Ovary (tissue), 9 donors: ENCODE measurements around the gene MTA1. TPM values are rescaled to one million over a fixed set of nuclear protein-coding genes. Genes with fewer than 3 reads are reported as not detected.

Experiments used
- DNase-seq, 5 donors: peaks; one replicate each; pipeline ENCODE4 v3.0.0-alpha.2; 2019 to 2020
- H3K27ac ChIP-seq, 2 donors: fragments of 200-600 bp; one replicate each; pipeline versions ENCODE4 v1.5.1 to v1.8.0; 2019 to 2022
- H3K27me3 ChIP-seq: fragments of 200-600 bp; one replicate; pipeline ENCODE4 v1.8.0; 2022
- H3K36me3 ChIP-seq: fragments of 200-600 bp; sonication (generic); one replicate; pipeline ENCODE4 v1.5.1; 2019
- H3K4me1 ChIP-seq: one replicate; pipeline ENCODE4 v1.8.1; 2013; ENCODE audit warnings: mild to moderate bottlenecking, moderate library complexity; ENCODE audit not compliant: insufficient read depth
- H3K4me3 ChIP-seq: fragments of 200-600 bp; sonication (generic); one replicate; pipeline ENCODE4 v1.5.1; 2017
- H3K9me3 ChIP-seq, 2 donors: fragments of 200-600 bp in 1 of 2; sonication (generic) in 1 of 2; one replicate each; pipeline versions ENCODE4 v1.5.1 to v1.8.1; 2013 to 2019; ENCODE audit warnings: mild to moderate bottlenecking in 1 of 2, moderate library complexity in 1 of 2
- CTCF ChIP-seq, 3 donors: fragments of 450-650 bp in 2 of 3; fragments of 200-600 bp in 1 of 3; IDR thresholded peaks; one replicate each; pipeline versions ENCODE4 v1.5.1 to v1.8.0; 2016 to 2022; ENCODE audit warnings: antibody characterized with exemption in 3 of 3, mild to moderate bottlenecking in 1 of 3
- EP300 ChIP-seq: sonication (generic); formaldehyde crosslinking; IDR thresholded peaks from one replicate; pipeline ENCODE4 v1.6.1; 2017; ENCODE audit warnings: antibody characterized with exemption
- POLR2A ChIP-seq: fragments of 450-650 bp; IDR thresholded peaks from one replicate; pipeline ENCODE4 v1.6.1; 2017; ENCODE audit warnings: antibody characterized with exemption, mild to moderate bottlenecking, moderate library complexity
- WGBS, 3 donors: extraction: QIAGEN DNeasy Blood & Tissue Kit in 1 of 3; methylation state at CpG; one replicate each; pipeline versions ENCODE4 v1.1.5 to v1.1.7; 2013 to 2017; 5-methylcytosine and 5-hydroxymethylcytosine counted together
- intact Hi-C, 4 donors: fragments of 100-400 bp; cut with DNase I; formaldehyde crosslinking; loops; one replicate each; pipeline versions ENCODE4 v1.11.0 to v1.15.1; 2022 to 2023
- polyA plus RNA-seq, 2 donors: library from polyadenylated mRNA; stranded (reverse); fragments of 200-250 nt in 1 of 2; fragments of 350-450 nt in 1 of 2; fragmentation: Illumina TruSeq in 1 of 2; extraction: RNeasy Lipid Tissue Mini Kit (QIAGEN cat#74804) in 1 of 2; gene quantifications; one replicate each; pipeline ENCODE4 v1.2.3, GENCODE V29; 2013 to 2014
- total RNA-seq, 7 donors: library from RNA; depleted of rRNA in 2 of 7; stranded (reverse); fragments of >200 nt in 2 of 7; fragmentation: NEBNext Ultra II Directional in 3 of 7; extraction: Animal tissue kit (Norgen Biotek cat#: 25700) in 3 of 7; gene quantifications; one replicate each; pipeline versions ENCODE4 v1.1.0 to v1.2.4, GENCODE V29; 2016 to 2023
- donor health status: DM: no; HTN: no; CAD: no; lungs with moderate emphysema.
- donor health status: DM: no; HTN: no; CAD: no.
- donor health status: Bipolar disorder and iron deficiency.
- donor health status: DM: yes; HTN: yes; CAD: no.
- donor health status: DM: no; HTN: no; CAD: no.
- donor health status: DM: yes; HTN: yes; CAD: no.

The MTA1 gene
- total and polyA plus RNA-seq, 9 donors = 23.0 to 128 (median 104) TPM

DNA sequence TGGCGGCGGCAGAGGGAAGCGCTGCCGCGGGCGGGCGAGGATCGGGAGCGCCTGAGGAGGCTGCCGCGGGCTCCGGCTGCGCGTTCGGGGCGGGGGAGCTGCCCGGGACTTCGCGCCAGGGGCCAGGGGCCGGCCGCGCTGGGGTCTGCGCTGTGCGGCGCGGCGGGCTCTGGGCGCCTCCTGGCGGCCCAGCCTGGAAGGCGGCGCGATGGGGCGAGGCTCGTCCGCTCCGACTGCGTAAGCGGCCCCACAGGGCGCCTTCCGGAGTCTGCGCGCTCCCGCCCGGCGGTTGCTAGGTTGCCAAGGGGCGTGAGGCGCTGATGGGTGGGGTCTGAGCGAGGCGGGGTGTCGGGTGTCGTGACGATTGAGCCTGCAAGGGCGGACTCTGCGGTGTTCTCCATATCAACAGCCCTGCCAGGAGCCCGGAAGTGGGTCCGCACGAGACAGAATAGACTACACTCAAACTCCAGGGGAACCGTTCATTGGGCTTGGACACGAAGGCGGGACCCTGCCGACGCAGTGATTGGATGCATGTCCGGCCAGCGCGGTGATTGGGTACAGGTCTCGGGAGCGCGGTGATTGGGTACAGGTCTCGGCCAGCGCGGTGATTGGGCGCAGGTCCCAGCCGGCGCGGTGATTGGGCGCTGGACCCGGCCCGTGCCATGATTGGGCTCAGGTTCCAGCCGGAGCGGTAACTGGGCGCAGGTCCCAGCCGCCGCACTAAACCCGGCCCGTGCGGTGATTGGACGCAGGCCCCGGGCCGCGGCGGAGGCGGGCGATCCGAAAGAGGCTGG lies 71.1 kb downstream of the MTA1 start, which contains the start of gene TEDC1:
TSS of gene TEDC1 (plus strand) at position 675 of the 794 bp plus-strand sequence. CDS start 130 bp downstream, outside the sequence.
- intact Hi-C loops = loop anchor here in 2 of 4 donors (5.0 to 10.0 kb wide), 3 partner anchors 37 to 396 kb away; partner anchors contain the start of gene TMEM121 (in 1 of the 2)
- no peaks in the 10 kb centered on the region for H3K9me3 ChIP-seq
- H3K27me3 ChIP-seq = no peaks in the 10 kb centered on the region
- WGBS, 3 donors = 0 to 1% (median 0%) methylated on average over 59 to 94 of the region's 94 CpGs
- TF ChIP-seq EP300 (peak; percentile 60), CTCF (IDR thresholded peaks at IDR 0.05) (peak; percentile 55 to 99 (median 99)), POLR2A (peak; percentile 73)
- peak within 1 kb of the TSS; percentile 79 for H3K4me3 ChIP-seq
- peak within 1 kb of the TSS; percentile 66 to 87 for H3K27ac ChIP-seq
- no peaks in the 10 kb centered on the region for H3K36me3 ChIP-seq
- H3K4me1 ChIP-seq = peaks cover 4% of the 10 kb centered on the region
- peak; percentile 99 to 100 (median 100) for DNase-seq

DNA sequence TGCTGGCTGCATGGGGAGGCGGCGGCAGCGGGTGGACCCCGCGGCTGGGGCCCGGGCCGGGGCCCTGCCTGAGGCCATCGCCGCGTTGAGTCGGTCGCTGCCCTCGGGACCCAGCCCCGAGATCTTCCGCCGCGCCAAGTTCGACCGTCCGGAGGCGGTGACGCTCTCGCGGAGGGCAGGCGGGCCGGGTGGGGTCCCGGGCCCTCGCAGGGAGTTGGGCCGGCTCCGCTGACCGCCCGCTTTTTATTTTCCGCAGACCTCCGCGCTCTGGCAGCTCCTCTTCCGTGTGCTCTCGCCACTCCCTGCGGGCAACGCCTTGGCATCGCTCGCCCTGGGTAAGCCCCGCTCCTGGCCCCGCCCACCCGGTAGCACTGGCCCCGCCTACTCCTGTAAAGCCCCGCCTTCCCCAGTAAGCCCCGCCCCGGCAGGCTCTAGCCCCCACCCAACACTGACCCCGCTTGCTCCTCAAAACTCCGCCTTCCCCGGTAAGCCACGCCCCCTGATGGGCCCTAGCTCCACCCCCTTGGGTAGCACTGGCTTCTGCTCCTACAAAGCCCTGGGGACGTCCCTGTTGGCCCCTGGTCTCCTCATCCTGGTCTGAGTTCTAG lies 71.8 kb downstream of the MTA1 start:
- Histone ChIP-seq H3K4me3 (peak overlapping the region; percentile 79), H3K4me1 (peaks cover 4% of the 10 kb centered on the region), H3K9me3 (no peaks in the 10 kb centered on the region), H3K27ac (peak overlapping the region in 1 of 2 donors; percentile 51), H3K27me3 (no peaks in the 10 kb centered on the region), H3K36me3 (no peaks in the 10 kb centered on the region)
- intact Hi-C loops = loop anchor here in 2 of 4 donors (5.0 to 10.0 kb wide), 3 partner anchors 36 to 397 kb away; partner anchors contain the start of gene TMEM121 (in 1 of the 2)
- DNase-seq = peak; percentile 60 to 88 (median 82)
- TF ChIP-seq POLR2A (peak; percentile 12), EP300 (no peak)
- 0 to 1% (median 1%) methylated on average over 37 to 53 of the region's 53 CpGs for WGBS, 3 donors

GRCh38 chr14:105492031-105492970 lies 72.7 kb downstream of the MTA1 start:
- intact Hi-C loops = loop anchor here in 2 of 4 donors (5.0 to 10.0 kb wide), 3 partner anchors 35 to 398 kb away; partner anchors contain the start of gene TMEM121 (in 1 of the 2)
- Histone ChIP-seq H3K4me3 (no peak overlapping the region), H3K9me3 (no peaks in the 10 kb centered on the region), H3K27ac (no peak overlapping the region), H3K27me3 (no peaks in the 10 kb centered on the region), H3K36me3 (no peaks in the 10 kb centered on the region), H3K4me1 (peaks cover 2% of the 10 kb centered on the region)
- 74 to 81% (median 78%) methylated on average over 21 to 24 of the region's 24 CpGs for WGBS, 3 donors
- TF ChIP-seq CTCF (IDR thresholded peaks at IDR 0.05) (no peak), EP300 (no peak), POLR2A (no peak)
- DNase-seq = peak in 4 of 5 donors; percentile 45 to 74 (median 67)

GRCh38 chr14:105492971-105493871 lies 73.6 kb downstream of the MTA1 start:
- TF ChIP-seq EP300 (no peak), CTCF (IDR thresholded peaks at IDR 0.05) (no peak), POLR2A (no peak)
- peak in 2 of 5 donors; percentile 42 for DNase-seq
- no peaks in the 10 kb centered on the region for H3K9me3 ChIP-seq
- no peak overlapping the region for H3K27ac ChIP-seq
- H3K27me3 ChIP-seq = no peaks in the 10 kb centered on the region
- 83 to 92% (median 88%) methylated on average over 20 of the region's 20 CpGs for WGBS, 3 donors
- no peaks in the 10 kb centered on the region for H3K36me3 ChIP-seq
- peaks cover 2% of the 10 kb centered on the region for H3K4me1 ChIP-seq
- no peak overlapping the region for H3K4me3 ChIP-seq
- intact Hi-C loops = loop anchor here in 2 of 4 donors (5.0 to 10.0 kb wide), 3 partner anchors 34 to 398 kb away; partner anchors contain the start of gene TMEM121 (in 1 of the 2)
